Measurements from ENCODE around the gene PSME3. TPM values are rescaled to one million over a fixed set of nuclear protein-coding genes. Genes with fewer than 3 reads are reported as not detected.
A peak's percentile ranks its signal among the peaks of the same experiment; 100 is the strongest.

Gene PSME3
- total RNA-seq, 1 donor from 2014 or later, result 22.6 TPM

- DNase-seq (ENCODE audit: low spot score), result no peak
Measured at GRCh38 chr17:42817866-42818265, 15.3 kb upstream of the PSME3 start.

GRCh38 chr17:42818379-42818778, 14.8 kb upstream of the PSME3 start:
- DNase-seq (ENCODE audit: low spot score), result peak; percentile 69

GRCh38 chr17:42819939-42820535, 13.2 kb upstream of the PSME3 start:
- DNase-seq (ENCODE audit: low spot score), result no peak

- no peak for DNase-seq (ENCODE audit: low spot score)
Measured at GRCh38 chr17:42821176-42821575, 12.0 kb upstream of the PSME3 start.

GRCh38 chr17:42827472-42827871, 5.7 kb upstream of the PSME3 start:
- no peak for DNase-seq (ENCODE audit: low spot score)

- no peak for DNase-seq (ENCODE audit: low spot score)
Measured at GRCh38 chr17:42830971-42831370, 2.2 kb upstream of the PSME3 start.

GRCh38 chr17:42832213-42832933, 824 bp upstream of the PSME3 start:
- DNase-seq (ENCODE audit: low spot score), result no peak

- DNase-seq (ENCODE audit: low spot score), result no peak
Measured at GRCh38 chr17:42833767-42834422, 698 bp downstream of the PSME3 start.

- DNase-seq (ENCODE audit: low spot score), result no peak
Measured at GRCh38 chr17:42835732-42836131, 2.5 kb downstream of the PSME3 start.

- DNase-seq (ENCODE audit: low spot score), result no peak
Measured at GRCh38 chr17:42841975-42842685, 8.9 kb downstream of the PSME3 start.

- DNase-seq (ENCODE audit: low spot score), result peak; percentile 71
Measured at GRCh38 chr17:42843358-42843934, 10.2 kb downstream of the PSME3 start.

- no peak for DNase-seq (ENCODE audit: low spot score)
Measured at GRCh38 chr17:42844271-42844670, 11.1 kb downstream of the PSME3 start, which contains the start of gene AOC2. Gene AOC2 (plus strand): TSS chr17:42844580. CDS start chr17:42844627, 47 bp downstream.

GRCh38 chr17:42844761-42845555, 11.8 kb downstream of the PSME3 start:
- DNase-seq (ENCODE audit: low spot score), result no peak

- DNase-seq (ENCODE audit: low spot score), result no peak
Measured at GRCh38 chr17:42845556-42845917, 12.3 kb downstream of the PSME3 start.

GRCh38 chr17:42845918-42846593, 12.9 kb downstream of the PSME3 start:
- no peak for DNase-seq (ENCODE audit: low spot score)

- no peak for DNase-seq (ENCODE audit: low spot score)
Measured at GRCh38 chr17:42846594-42847280, 13.5 kb downstream of the PSME3 start.

GRCh38 chr17:42848093-42848492, 14.9 kb downstream of the PSME3 start:
- no peak for DNase-seq (ENCODE audit: low spot score)

- no peak for DNase-seq (ENCODE audit: low spot score)
Measured at GRCh38 chr17:42849031-42849430, 15.8 kb downstream of the PSME3 start.

- no peak for DNase-seq (ENCODE audit: low spot score)
Measured at GRCh38 chr17:42849451-42850181, 16.4 kb downstream of the PSME3 start.
